Tibial artery (tissue), 4 donors: ENCODE measurements around the gene DSG1.
"Not testable (repeated sequence)": the region's sequence is repeated elsewhere in the genome, so short reads cannot be mapped to it uniquely, and the experiment has no call there.

ENCODE experiments used
- DNase-seq, 2 donors: peaks; one replicate each; pipeline ENCODE4 v3.0.0-alpha.2; 2019
- H3K27ac ChIP-seq, 2 donors: fragments of 200-600 bp; sonication (generic) in 1 of 2; 1 replicate in 1 of 2; 2 replicates in 1 of 2; pipeline ENCODE4 v1.5.1; 2018 to 2019; ENCODE audit warnings: mild to moderate bottlenecking in 1 of 2
- H3K27me3 ChIP-seq, 2 donors: fragments of 200-600 bp; sonication (generic) in 1 of 2; one replicate each; pipeline versions ENCODE4 v1.5.1 to v1.6.0; 2016 to 2019
- H3K36me3 ChIP-seq, 3 donors: fragments of 200-600 bp; sonication (generic) in 2 of 3; one replicate each; pipeline ENCODE4 v1.5.1; 2016 to 2019; ENCODE audit warnings: mild to moderate bottlenecking in 2 of 3
- H3K4me1 ChIP-seq, 4 donors: fragments of 200-600 bp; sonication (generic) in 2 of 4; 1 replicate in 3 of 4; 2 replicates in 1 of 4; pipeline ENCODE4 v1.5.1; 2016 to 2019
- H3K4me3 ChIP-seq, 2 donors: fragments of 200-600 bp; sonication (generic) in 1 of 2; 1 replicate in 1 of 2; 2 replicates in 1 of 2; pipeline ENCODE4 v1.5.1; 2018 to 2019; ENCODE audit warnings: mild to moderate bottlenecking in 2 of 2
- H3K9me3 ChIP-seq, 3 donors: fragments of 200-600 bp; sonication (generic) in 1 of 3; one replicate each; pipeline ENCODE4 v1.5.1; 2016 to 2019
- CTCF ChIP-seq, 2 experiments: fragments of 200-600 bp in 1 of 2; fragments of 450-650 bp in 1 of 2; IDR thresholded peaks; one replicate each; pipeline ENCODE4 v1.5.1; 2017 to 2019; ENCODE audit warnings: antibody characterized with exemption in 2 of 2, mild to moderate bottlenecking in 1 of 2, moderate library complexity in 1 of 2
- intact Hi-C: fragments of 100-400 bp; cut with DNase I; formaldehyde crosslinking; loops from one replicate; pipeline ENCODE4 v1.15.0; 2023; ENCODE audit warnings: low total_unique reads

Gene DSG1

GRCh38 chr18:31274931-31275330 is 43.0 kb upstream of the DSG1 start:
- Histone ChIP-seq H3K27ac (no peak overlapping the region), H3K27me3 (no peaks in the 10 kb centered on the region), H3K4me1 (peaks cover 0 to 11% (median 0%) of the 10 kb centered on the region in 4 donors), H3K36me3 (no peaks in the 10 kb centered on the region), H3K4me3 (no peak overlapping the region), H3K9me3 (no peaks in the 10 kb centered on the region)
- TF ChIP-seq CTCF (IDR thresholded peaks at IDR 0.05): no peak
- intact Hi-C loops: no loop called here
- DNase-seq: peak in 1 of 2 donors; percentile 58

- Histone ChIP-seq H3K9me3 (no peaks in the 10 kb centered on the region), H3K4me3 (no peak overlapping the region), H3K27ac (no peak overlapping the region), H3K4me1 (peaks cover 0 to 11% (median 0%) of the 10 kb centered on the region in 4 donors), H3K27me3 (no peaks in the 10 kb centered on the region), H3K36me3 (no peaks in the 10 kb centered on the region)
- no peak for TF ChIP-seq CTCF (IDR thresholded peaks at IDR 0.05)
- intact Hi-C loops: no loop called here
- DNase-seq: no peak
Measured at GRCh38 chr18:31275722-31276463, 42.1 kb upstream of the DSG1 start.

GRCh38 chr18:31278609-31279071 is 39.3 kb upstream of the DSG1 start:
- H3K27me3 ChIP-seq: no peaks in the 10 kb centered on the region
- intact Hi-C loops: no loop called here
- no peaks in the 10 kb centered on the region for H3K36me3 ChIP-seq
- TF ChIP-seq CTCF (IDR thresholded peaks at IDR 0.05): no peak
- no peaks in the 10 kb centered on the region for H3K9me3 ChIP-seq
- peaks cover 0 to 11% (median 0%) of the 10 kb centered on the region in 4 donors for H3K4me1 ChIP-seq
- no peak for DNase-seq
- no peak overlapping the region for H3K4me3 ChIP-seq
- no peak overlapping the region for H3K27ac ChIP-seq

- intact Hi-C loops: no loop called here
Measured at GRCh38 chr18:31280502-31280901, 37.5 kb upstream of the DSG1 start.

GRCh38 chr18:31281437-31281836 is 36.5 kb upstream of the DSG1 start:
- Histone ChIP-seq H3K27me3 (no peaks in the 10 kb centered on the region), H3K36me3 (no peaks in the 10 kb centered on the region), H3K9me3 (no peaks in the 10 kb centered on the region), H3K4me3 (no peak overlapping the region), H3K27ac (no peak overlapping the region), H3K4me1 (no peaks in the 10 kb centered on the region)
- intact Hi-C loops: no loop called here
- no peak for DNase-seq
- no peak for TF ChIP-seq CTCF (IDR thresholded peaks at IDR 0.05)

More at GRCh38 chr18:31280502-31280901, 37.5 kb upstream of the DSG1 start:
- Histone ChIP-seq H3K36me3 (no peaks in the 10 kb centered on the region), H3K9me3 (no peaks in the 10 kb centered on the region), H3K4me3 (no peak overlapping the region), H3K27ac (no peak overlapping the region), H3K4me1 (peaks cover 0 to 4% (median 0%) of the 10 kb centered on the region in 4 donors), H3K27me3 (no peaks in the 10 kb centered on the region)
- DNase-seq: no peak
- TF ChIP-seq CTCF (IDR thresholded peaks at IDR 0.05): no peak

- H3K27me3 ChIP-seq, H3K27ac ChIP-seq, DNase-seq, H3K4me3 ChIP-seq, H3K4me1 ChIP-seq, intact Hi-C loops, H3K36me3 ChIP-seq: not testable (repeated sequence)
- H3K9me3 ChIP-seq: peaks cover 0 to 23% (median 14%) of the 10 kb centered on the region in 3 donors
Measured at GRCh38 chr18:31289446-31289845, 28.5 kb upstream of the DSG1 start.
